CD14-positive monocyte (primary cell): Measurements from ENCODE around the gene EP400. TPM values are rescaled to one million over a fixed set of nuclear protein-coding genes. Genes with fewer than 3 reads are reported as not detected.

Source experiments
- DNase-seq, 3 donors: peaks; one replicate each; pipeline ENCODE4 v3.0.0-alpha.2; 2011 to 2022
- H2AFZ ChIP-seq: 2 replicates; pipeline ENCODE4 v1.6.0; 2012; ENCODE audit warnings: mild to moderate bottlenecking, low read depth, low read length, inconsistent platforms; ENCODE audit not compliant: insufficient read depth, poor library complexity, severe bottlenecking
- H3K27ac ChIP-seq, 2 donors: 1 replicate in 1 of 2; 2 replicates in 1 of 2; pipeline ENCODE4 v1.5.1; 2012 to 2013; ENCODE audit warnings: low read length in 2 of 2, control low read depth in 1 of 2, inconsistent platforms in 1 of 2, low read depth in 1 of 2, mild to moderate bottlenecking in 1 of 2
- H3K27me3 ChIP-seq, 2 donors: one replicate each; pipeline versions ENCODE4 v1.6.0 to v1.6.1; 2011 to 2013; ENCODE audit warnings: low read length in 2 of 2; ENCODE audit not compliant: control insufficient read depth in 2 of 2, insufficient read depth in 2 of 2
- H3K36me3 ChIP-seq, 2 donors: replicated peaks in 1 of 2; 1 replicate in 1 of 2; 2 replicates in 1 of 2; pipeline versions ENCODE4 v1.5.1 to v1.6.1; 2012 to 2013; ENCODE audit warnings: low read length in 2 of 2, control low read depth in 1 of 2, inconsistent platforms in 1 of 2, mild to moderate bottlenecking in 1 of 2; ENCODE audit not compliant: insufficient read depth in 2 of 2, control insufficient read depth in 1 of 2
- H3K4me1 ChIP-seq, 2 donors: 1 replicate in 1 of 2; 2 replicates in 1 of 2; pipeline versions ENCODE4 v1.5.1 to v1.6.1; 2012 to 2013; ENCODE audit warnings: low read length in 2 of 2, control low read depth in 1 of 2, inconsistent platforms in 1 of 2, mild to moderate bottlenecking in 1 of 2, moderate library complexity in 1 of 2; ENCODE audit not compliant: insufficient read depth in 2 of 2, control insufficient read depth in 1 of 2
- H3K4me2 ChIP-seq: replicated peaks from 2 replicates; pipeline ENCODE3; 2012; ENCODE audit warnings: low read length, moderate library complexity, mild to moderate bottlenecking; ENCODE audit not compliant: poor library complexity, severe bottlenecking; ENCODE audit errors: extremely low read depth
- H3K4me3 ChIP-seq, 3 experiments: fragments of 200-600 bp in 1 of 3; sonication (generic) in 1 of 3; replicated peaks in 1 of 3; 1 replicate in 2 of 3; 2 replicates in 1 of 3; pipeline ENCODE4 v1.5.1; 2011 to 2013; ENCODE audit warnings: low read length in 3 of 3, mild to moderate bottlenecking in 3 of 3, control low read depth in 2 of 3, low read depth in 2 of 3, inconsistent platforms in 1 of 3, moderate library complexity in 1 of 3
- H3K79me2 ChIP-seq: 2 replicates; pipeline ENCODE4 v1.6.0; 2012; ENCODE audit warnings: mild to moderate bottlenecking, control low read depth, inconsistent platforms, low read length, moderate library complexity; ENCODE audit not compliant: insufficient read depth
- H3K9ac ChIP-seq: 2 replicates; pipeline ENCODE4 v1.6.0; 2017; ENCODE audit warnings: low read length, mild to moderate bottlenecking; ENCODE audit not compliant: insufficient read depth, poor library complexity, severe bottlenecking
- H3K9me3 ChIP-seq, 2 donors: replicated peaks in 1 of 2; 1 replicate in 1 of 2; 2 replicates in 1 of 2; pipeline versions ENCODE4 v1.5.1 to v1.6.1; 2012 to 2013; ENCODE audit warnings: low read length in 2 of 2, control low read depth in 1 of 2; ENCODE audit not compliant: control insufficient read depth in 1 of 2, insufficient read depth in 1 of 2
- H4K20me1 ChIP-seq: 2 replicates; pipeline ENCODE4 v1.6.0; 2012; ENCODE audit warnings: mild to moderate bottlenecking, low read length, control low read depth, moderate library complexity; ENCODE audit not compliant: insufficient read depth
- H3K27ac Mint-ChIP-seq, 7 donors: one replicate each; pipeline ENCODE4 v1.8.0; 2020; ENCODE audit warnings: mild to moderate bottlenecking in 7 of 7, mixed read lengths in 7 of 7, moderate library complexity in 6 of 7, inconsistent platforms in 2 of 7
- H3K27me3 Mint-ChIP-seq, 3 donors: one replicate each; pipeline ENCODE4 v1.8.0; 2021 to 2022; ENCODE audit warnings: low read depth in 3 of 3, mild to moderate bottlenecking in 3 of 3, mixed read lengths in 3 of 3, moderate library complexity in 3 of 3, inconsistent platforms in 1 of 3
- H3K36me3 Mint-ChIP-seq, 2 donors: one replicate each; pipeline ENCODE4 v1.8.0; 2020; ENCODE audit warnings: mixed read lengths in 2 of 2, inconsistent platforms in 1 of 2, mild to moderate bottlenecking in 1 of 2
- H3K4me1 Mint-ChIP-seq: one replicate; pipeline ENCODE4 v1.8.0; 2020; ENCODE audit warnings: mild to moderate bottlenecking, mixed read lengths
- H3K4me3 Mint-ChIP-seq, 2 donors: one replicate each; pipeline ENCODE4 v1.8.0; 2020; ENCODE audit warnings: mild to moderate bottlenecking in 2 of 2, mixed read lengths in 2 of 2, moderate library complexity in 1 of 2
- H3K9me3 Mint-ChIP-seq, 7 donors: one replicate each; pipeline ENCODE4 v1.8.0; 2020 to 2022; ENCODE audit warnings: mixed read lengths in 7 of 7, mild to moderate bottlenecking in 6 of 7, moderate library complexity in 6 of 7, inconsistent platforms in 2 of 7
- WGBS: methylation state at CpG from one replicate; pipeline ENCODE4 v1.1.5; 2013; ENCODE audit warnings: missing lambda C conversion rate; ENCODE audit not compliant: insufficient coverage; 5-methylcytosine and 5-hydroxymethylcytosine counted together
- intact Hi-C, 2 donors: fragments of 100-400 bp; cut with micrococcal nuclease; formaldehyde crosslinking; loops; one replicate each; pipeline versions ENCODE4 v1.15.0 to v1.15.1; 2023
- polyA plus RNA-seq, 3 donors: library from polyadenylated mRNA; depleted of rRNA in 1 of 3; unstranded in 2 of 3; stranded (reverse) in 1 of 3; fragments of 300-500 nt in 2 of 3; fragments of >200 nt in 1 of 3; fragmentation: Illumina TruSeq in 2 of 3; gene quantifications; 1 replicate in 2 of 3; 2 replicates in 1 of 3; pipeline ENCODE4 v1.2.3, GENCODE V29; 2012 to 2021
- TF ChIP-seq, protein P1 (sequence below): fragments of 200-600 bp; IDR thresholded peaks from one replicate; pipeline ENCODE4 v1.8.0; 2022; ENCODE audit warnings: antibody characterized with exemption, mild to moderate bottlenecking

Gene EP400
- polyA plus RNA-seq, 3 donors, result 0.65 to 12.1 (median 0.81) TPM

DNA sequence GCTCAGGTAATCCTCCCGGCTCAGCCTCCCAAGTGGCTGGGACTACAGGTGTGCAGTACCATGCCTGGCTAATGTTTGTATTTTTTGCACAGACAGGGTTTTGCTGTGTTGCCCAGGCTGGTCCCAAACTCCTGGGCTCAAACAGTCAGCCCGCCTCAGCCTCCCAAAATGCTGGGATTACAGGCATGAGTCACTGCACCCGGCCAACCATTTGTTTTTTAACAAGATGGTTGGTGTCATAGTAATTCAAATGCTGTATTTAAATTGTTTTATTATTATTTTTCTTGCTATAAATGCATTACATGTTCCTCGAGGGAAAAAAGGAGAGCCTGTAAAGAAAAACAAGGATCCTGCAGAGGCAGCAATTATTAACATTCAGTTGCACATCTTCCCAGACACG lies 83.9 kb downstream of the EP400 start:
- WGBS, result 100% methylated on average over 1 of the region's 5 CpGs
- Histone ChIP-seq H2AFZ (no peak overlapping the region), H3K79me2 (no peaks in the 10 kb centered on the region), H3K4me2 (no peak overlapping the region), H3K4me1 (no peaks in the 10 kb centered on the region), H4K20me1 (no peaks in the 10 kb centered on the region), H3K9ac (no peak overlapping the region), H3K27ac (no peak overlapping the region), H3K36me3 (peaks cover 95 to 100% of the 10 kb centered on the region in 2 donors), H3K27me3 (no peaks in the 10 kb centered on the region), H3K4me3 (no peak overlapping the region), H3K9me3 (no peaks in the 10 kb centered on the region)
- Mint-ChIP-seq H3K9me3 (peaks cover 0 to 2% (median 0%) of the 10 kb centered on the region in 7 donors), H3K36me3 (peaks cover 95 to 100% of the 10 kb centered on the region in 2 donors), H3K4me3 (no peak overlapping the region), H3K27me3 (peaks cover 0 to 4% (median 0%) of the 10 kb centered on the region in 3 donors), H3K4me1 (no peaks in the 10 kb centered on the region), H3K27ac (no peak overlapping the region)
- TF ChIP-seq, protein P1, sequence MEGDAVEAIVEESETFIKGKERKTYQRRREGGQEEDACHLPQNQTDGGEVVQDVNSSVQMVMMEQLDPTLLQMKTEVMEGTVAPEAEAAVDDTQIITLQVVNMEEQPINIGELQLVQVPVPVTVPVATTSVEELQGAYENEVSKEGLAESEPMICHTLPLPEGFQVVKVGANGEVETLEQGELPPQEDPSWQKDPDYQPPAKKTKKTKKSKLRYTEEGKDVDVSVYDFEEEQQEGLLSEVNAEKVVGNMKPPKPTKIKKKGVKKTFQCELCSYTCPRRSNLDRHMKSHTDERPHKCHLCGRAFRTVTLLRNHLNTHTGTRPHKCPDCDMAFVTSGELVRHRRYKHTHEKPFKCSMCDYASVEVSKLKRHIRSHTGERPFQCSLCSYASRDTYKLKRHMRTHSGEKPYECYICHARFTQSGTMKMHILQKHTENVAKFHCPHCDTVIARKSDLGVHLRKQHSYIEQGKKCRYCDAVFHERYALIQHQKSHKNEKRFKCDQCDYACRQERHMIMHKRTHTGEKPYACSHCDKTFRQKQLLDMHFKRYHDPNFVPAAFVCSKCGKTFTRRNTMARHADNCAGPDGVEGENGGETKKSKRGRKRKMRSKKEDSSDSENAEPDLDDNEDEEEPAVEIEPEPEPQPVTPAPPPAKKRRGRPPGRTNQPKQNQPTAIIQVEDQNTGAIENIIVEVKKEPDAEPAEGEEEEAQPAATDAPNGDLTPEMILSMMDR, result no peak
- DNase-seq, result no peak
- intact Hi-C loops, result no loop called here

DNA sequence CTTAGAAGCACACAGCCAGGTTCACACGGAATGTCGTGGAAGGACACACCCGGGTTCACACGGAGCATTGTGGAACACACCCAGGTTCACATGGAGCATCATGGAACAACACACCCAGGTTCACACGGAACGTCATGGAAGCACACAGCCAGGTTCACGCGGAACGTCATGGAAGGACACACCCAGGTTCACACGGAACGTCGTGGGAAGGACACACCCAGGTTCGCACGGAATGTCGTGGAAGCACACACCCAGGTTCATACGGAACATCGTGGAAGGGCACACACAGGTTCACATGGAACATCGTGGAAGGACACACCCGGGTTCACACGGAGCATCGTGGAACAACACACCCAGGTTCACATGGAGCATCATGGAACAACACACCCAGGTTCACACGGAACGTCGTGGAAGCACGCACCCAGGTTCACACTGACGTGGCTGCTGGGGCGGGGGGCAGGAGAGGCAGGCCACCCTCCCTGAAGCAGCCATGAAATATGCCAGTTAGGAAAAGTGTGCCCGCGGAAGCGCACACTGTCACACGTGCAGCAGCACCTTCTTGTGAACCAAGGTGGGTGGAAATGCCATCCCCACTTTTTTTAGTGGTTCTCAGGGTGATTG lies 86.4 kb downstream of the EP400 start:
- H3K9me3 Mint-ChIP-seq, result peaks cover 0 to 2% (median 0%) of the 10 kb centered on the region in 7 donors
- peaks cover 93 to 97% of the 10 kb centered on the region in 2 donors for H3K36me3 Mint-ChIP-seq
- no peaks in the 10 kb centered on the region for H3K27me3 ChIP-seq
- no peaks in the 10 kb centered on the region for H3K4me1 ChIP-seq
- no peak overlapping the region for H3K4me2 ChIP-seq
- H2AFZ ChIP-seq, result no peak overlapping the region
- H3K36me3 ChIP-seq, result peaks cover 87 to 100% of the 10 kb centered on the region in 2 donors
- DNase-seq, result no peak
- H3K4me3 Mint-ChIP-seq, result no peak overlapping the region
- H3K9ac ChIP-seq, result no peak overlapping the region
- H3K27me3 Mint-ChIP-seq, result peaks cover 0 to 4% (median 0%) of the 10 kb centered on the region in 3 donors
- no peaks in the 10 kb centered on the region for H4K20me1 ChIP-seq
- no peaks in the 10 kb centered on the region for H3K9me3 ChIP-seq
- TF ChIP-seq, protein P1, result no peak
- intact Hi-C loops, result no loop called here
- no peak overlapping the region for H3K4me3 ChIP-seq
- H3K27ac Mint-ChIP-seq, result peak overlapping the region in 1 of 7 donors; percentile 0
- H3K27ac ChIP-seq, result no peak overlapping the region
- H3K4me1 Mint-ChIP-seq, result no peaks in the 10 kb centered on the region
- H3K79me2 ChIP-seq, result no peaks in the 10 kb centered on the region
- WGBS, result 99% methylated on average over 30 of the region's 31 CpGs
